GM21576 (cell line): ENCODE results near the gene TH.
"Not testable (repeated sequence)": the region's sequence is repeated elsewhere in the genome, so short reads cannot be mapped to it uniquely, and the experiment has no call there.

Source experiments
- ATAC-seq: cut with Tn5 transposase; IDR thresholded peaks from one replicate; pipeline ENCODE4 v1.9.1; 2021; ENCODE audit warnings: mild to moderate bottlenecking, moderate library complexity; ENCODE audit not compliant: unreplicated experiment

TH gene

GRCh38 chr11:2132246-2132645 lies 39.4 kb downstream of the TH start:
- ATAC-seq, result no peak

GRCh38 chr11:2131371-2132236 lies 40.0 kb downstream of the TH start:
- no peak for ATAC-seq

DNA sequence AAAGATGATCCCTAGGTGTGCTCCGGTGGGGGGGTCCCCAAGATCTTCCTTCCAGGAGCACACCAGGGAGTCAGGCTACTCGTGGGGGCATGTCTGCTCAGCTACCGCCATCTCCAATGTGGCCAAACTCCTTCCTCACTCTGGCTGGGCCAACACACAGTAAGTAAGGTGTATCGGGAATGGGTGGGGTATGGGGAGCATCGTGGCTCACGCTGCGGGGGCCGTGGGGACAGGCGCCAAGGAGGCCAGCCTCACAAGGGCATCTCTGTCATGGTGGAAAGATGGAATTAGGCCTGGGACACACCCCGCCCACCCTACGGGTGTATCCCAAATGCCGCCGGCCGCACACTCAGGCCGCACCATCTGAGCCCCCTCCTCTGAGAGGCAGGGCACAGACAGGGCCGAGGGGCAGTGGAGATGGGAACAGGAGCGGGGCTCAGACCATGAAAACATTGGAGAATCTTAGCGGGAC lies 40.7 kb downstream of the TH start:
- ATAC-seq, result no peak

DNA sequence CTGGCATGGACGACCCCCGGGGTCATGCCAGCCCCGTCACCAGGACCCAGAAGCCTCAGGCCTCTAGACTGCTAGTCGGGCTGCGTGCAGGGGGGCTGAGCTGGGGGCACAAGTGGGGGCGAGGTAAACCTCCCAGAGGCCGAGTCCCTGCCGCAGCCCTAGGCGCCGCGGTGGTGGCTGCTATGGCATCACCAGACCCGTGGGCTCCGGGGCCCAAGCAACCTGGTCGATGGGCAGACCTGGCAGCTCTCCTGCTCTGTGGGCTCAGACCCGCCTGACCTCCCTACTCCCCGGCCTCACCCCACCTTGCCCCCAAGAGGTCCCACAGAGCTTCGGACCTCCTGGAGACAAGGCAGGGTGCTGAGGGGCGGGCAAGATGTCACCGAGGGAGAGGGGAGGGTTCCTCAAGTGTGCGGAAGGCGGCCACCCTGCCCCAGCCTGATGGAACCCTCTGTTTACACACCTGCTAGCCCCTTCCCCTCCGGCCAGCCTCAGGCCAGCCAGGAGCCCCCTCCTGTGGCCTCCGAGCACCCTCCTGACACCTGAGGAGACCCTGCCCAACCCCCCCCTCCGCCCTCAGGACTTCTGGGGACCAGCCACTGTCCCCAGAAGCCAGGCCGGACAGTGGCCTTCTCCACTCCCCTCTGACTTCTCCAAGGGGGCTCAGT lies 41.8 kb downstream of the TH start:
- no peak for ATAC-seq

GRCh38 chr11:2129308-2129698 lies 42.3 kb downstream of the TH start:
- no peak for ATAC-seq

- no peak for ATAC-seq
These were observed 42.9 kb downstream of the TH start for GRCh38 chr11:2128511-2129307.

DNA sequence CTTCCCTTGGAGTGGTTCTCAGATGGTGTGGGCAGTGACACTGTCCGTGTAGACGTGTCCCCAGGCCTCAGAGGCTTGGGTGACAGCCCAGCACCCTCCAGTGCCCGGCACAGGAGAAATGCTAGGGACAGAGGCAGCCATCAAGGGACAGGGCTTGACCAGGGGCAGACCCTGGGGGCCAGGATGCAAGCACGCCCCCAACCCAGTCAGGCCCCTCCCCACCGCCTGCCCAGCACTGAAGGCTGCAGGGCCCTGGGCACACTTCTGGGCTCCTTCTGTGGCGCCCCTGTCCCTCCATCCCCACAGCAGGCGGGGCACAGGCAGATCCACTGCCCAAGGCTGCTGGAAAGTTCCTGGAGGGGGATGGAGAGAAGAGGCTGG lies 43.5 kb downstream of the TH start:
- ATAC-seq, result no peak

DNA sequence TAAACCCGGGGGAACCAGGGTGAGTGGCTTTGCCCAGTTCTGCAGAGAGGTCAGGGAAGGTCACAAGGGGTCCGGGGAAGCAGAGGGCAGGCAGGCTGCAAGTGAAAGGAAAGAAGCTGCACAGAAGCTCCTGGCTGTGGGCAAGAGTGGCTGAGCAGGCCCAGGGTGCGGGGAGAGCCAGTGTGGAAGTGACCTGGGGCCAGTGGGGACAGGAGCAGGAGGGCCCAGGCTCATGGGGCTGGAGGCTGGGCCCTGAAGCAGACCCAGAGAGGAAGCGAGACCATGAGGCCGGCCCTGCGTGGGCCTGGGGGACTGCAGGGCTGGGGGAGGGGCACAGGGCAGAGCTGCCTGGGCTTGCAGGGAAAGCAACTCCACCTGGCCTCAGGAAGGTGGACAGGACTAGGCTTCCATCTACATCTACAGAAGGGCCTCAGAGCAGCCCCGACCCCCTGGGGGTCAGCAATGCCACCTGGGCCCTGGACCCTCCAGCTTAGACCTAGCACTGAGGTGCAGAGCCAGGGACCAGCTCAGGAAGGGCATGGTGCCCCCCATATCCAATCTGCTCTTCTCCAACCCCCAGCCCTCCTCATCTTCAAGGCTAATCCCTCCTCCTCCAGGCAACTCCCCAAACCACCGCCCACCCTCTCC lies 44.0 kb downstream of the TH start:
- ATAC-seq, result no peak

DNA sequence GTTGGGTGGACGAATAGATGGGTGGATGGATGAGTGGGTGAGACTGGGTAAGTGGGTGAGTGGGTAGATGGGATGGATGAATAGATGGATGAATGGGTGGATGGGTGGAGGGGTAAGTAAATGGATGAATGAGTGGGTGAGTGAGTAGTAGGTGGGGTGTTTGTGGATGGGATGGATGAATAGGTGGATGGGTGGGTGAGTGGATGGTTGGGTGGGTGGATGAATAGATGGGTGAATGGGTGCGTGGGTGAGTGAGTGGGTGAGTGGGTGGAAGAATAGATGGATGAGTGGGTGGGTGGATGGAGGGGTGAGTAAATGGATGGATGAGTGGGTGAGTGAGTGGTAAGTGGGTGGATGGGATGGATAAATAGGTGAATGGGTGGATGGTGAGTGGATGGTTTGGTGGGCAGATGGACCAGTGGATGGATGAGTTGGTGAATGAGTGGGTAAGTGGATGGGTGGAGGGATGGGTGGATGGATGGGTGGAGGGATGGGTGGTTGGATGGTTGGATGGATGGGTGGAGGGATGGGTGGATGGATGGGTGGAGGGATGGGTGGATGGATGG lies 45.0 kb downstream of the TH start:
- no peak for ATAC-seq

- ATAC-seq, result not testable (repeated sequence)
These were observed 46.7 kb downstream of the TH start for GRCh38 chr11:2124736-2125484.

- no peak for ATAC-seq
These were observed 48.0 kb downstream of the TH start for GRCh38 chr11:2123628-2123960.

DNA sequence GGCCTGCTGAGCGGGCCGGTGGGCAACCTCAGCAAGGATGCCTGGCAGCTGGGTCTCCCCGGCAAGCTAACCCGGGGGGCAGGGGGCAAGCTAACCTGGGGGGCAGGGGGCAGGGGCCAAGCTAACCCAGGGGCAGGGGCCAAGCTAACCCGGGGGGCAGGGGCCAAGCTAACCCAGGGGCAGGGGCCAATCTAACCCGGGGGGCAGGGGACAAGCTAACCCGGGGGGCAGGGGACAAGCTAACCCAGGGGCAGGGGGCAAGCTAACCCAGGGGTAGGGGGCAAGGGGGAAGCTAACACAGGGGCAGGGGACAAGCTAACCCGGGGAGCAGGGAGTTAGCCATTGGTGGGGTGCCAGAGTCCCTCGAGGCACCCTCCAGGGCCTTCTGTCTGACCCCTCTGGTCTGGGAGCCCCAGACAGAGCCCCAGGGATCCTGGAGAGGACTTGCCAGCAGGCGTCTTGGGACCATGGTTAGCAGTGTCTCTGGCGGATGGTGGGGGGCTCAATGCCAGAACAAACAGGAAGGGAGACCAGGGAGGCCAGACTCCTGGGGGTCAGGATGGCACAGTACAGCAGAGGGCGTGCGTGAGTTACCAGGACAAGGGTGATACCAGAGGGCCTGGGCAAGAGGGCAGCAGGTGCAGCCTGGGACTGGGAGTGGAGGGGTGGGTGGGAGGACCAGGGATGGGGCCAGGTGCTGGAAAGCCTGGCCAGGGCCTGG lies 48.5 kb downstream of the TH start:
- no peak for ATAC-seq

DNA sequence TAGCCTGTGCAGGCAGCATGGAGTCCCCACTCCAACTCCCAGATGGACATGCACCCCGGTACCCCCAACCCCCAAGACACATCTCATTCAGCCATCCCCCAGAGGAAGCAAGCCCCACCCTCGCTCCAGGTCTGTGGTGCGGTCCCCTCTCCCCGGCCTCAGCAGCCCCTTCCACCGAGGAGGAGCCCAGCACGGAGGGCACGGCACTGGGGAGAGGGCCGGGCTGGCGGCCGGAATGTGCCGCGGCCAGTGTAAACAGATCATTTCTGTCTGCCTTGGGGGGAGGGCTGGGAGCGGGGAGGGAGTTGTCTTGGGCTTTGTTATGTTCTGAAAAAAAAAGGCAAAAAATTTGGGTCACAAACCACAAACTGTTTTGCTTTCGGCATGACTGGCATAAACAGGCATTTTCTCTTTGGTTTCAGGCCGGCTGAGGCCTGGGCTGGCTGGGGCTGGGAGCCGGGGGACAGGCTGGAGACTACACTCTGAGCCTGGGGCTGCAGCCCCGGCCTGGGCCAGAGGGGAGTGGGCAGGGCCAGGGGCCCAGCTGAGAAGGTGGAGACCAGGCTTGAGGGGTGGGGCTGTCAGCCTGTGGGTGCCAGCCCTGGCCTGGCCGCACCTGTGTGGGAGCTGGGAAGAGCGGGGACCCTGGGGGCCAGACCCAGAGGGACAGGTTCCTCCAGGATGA lies 49.3 kb downstream of the TH start:
- no peak for ATAC-seq

DNA sequence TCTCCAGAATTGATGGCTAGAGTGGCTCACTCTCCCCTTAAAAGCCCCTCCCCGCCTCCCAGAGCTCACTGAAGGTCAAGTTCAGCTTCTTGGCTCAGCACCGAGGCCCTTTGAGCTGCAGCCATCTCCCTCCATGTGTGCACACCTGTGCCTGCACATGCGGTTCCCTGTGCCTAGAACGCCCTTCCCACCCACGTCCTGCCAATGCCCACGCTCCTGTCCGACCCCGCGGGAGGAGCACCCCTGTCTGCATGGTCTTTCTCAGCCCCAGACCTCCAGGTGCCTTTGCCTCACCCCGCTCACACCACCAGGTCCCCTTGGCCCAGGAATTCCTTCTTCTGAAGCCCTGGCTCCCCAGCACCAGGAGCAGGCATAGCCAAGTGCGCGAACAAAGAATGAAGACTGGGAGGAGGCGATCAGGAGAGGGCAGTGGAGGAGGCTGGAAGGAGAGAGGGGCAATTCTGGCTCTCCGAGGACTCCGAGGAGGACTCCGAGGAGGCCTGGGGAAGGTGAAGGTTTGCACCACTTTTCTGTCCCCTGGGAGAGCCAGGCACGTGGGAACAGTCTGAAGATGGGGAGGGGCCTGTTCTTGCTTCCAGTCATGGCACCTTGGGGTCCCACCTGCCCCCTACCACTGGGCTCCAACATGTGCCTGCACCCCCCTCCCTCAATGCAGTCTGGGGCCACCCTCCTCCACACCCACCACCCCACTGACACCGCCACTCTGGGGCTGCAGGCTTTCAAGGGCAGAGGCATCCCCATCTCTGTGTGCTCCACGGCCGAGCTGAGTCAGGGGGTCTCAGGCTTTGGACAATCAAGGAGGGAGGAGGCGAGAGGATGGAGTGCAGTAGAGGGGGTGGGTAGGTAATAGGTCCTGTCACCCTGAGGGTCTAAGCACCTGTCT lies 50.1 kb downstream of the TH start:
- no peak for ATAC-seq

DNA sequence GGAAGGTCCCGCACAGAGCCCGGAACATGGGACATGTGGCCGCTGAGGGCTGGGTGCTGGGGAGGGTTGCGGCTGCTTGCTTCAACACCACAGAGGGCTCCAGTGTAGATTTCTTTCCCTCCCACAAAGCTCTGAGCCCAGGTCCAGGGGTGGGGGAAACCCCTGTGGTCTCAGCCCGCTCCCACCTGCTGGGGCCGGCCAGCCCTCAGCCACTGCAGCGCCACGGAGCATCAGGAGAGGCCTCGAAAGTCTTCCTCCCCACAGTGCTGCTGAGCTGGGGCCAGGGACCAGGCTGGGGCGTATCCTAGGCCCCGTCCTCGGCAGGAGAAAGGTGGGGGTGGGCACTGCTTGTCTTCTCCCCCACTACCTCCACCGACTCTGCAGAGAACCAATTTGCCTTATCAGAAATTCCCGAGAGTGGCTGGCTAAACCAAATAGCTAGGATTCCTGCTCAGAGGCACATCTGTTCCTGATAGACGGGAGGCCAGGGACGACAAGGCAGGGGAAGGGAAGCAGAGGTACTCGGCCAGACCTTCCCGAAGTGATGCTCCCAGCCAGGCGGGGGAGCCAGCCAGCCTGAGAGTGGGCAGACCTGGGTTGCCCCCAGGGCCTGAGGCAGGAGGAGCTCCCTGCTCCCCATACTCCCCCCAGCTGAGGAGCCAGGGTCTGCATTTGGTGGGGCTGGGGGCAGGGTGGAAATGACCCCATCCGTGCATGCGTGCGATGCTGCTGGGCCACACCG lies 51.1 kb downstream of the TH start:
- ATAC-seq, result no peak

DNA sequence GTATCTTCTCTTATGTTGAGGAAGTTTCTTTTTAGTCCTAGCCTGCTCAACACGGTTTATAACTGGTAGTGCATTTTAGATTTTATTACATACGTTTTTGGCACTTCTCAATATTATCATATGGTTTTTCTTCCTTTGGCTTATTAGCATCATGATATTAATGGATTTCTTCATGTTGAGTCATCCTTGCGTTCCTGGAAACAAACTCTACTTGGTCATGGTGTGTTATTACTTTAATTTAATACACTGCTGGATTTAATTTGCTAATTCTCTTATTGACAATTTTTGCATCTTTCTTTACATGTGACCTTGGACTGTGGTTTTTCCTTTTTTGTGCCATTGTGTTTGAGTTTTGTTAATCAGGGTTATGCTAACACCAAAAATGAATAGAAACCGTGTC lies 52.9 kb downstream of the TH start:
- ATAC-seq, result no peak

- no peak for ATAC-seq
These were observed 54.9 kb downstream of the TH start for GRCh38 chr11:2116680-2117079.
